ENCODE data around the gene INSL3. TPM values are rescaled to one million over a fixed set of nuclear protein-coding genes. Genes with fewer than 3 reads are reported as not detected.
A peak's percentile ranks its signal among the peaks of the same experiment; 100 is the strongest.

Gene INSL3
- total and polyA plus RNA-seq, 3 donors from 2014 or later = 39.0 to 1,477 (median 183) TPM

DNA sequence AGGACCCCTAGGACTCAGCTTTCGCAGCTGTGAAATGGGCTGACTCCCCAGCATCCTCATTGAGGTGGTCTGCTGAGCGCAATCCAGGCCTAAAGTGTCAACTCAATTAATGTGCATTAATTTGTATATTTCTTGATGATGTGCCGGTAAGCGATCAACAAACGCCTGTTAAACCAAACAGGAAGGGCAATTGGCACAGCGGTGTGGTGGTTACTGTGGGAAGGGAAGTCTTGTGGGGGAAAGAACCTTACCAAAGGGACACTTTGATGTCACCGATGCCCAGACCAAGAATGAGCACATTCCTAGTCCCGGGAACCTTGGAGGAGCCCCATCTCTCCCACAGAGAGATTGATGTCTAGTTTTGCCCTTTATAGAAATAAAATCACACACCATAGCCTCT, 24.8 kb upstream of the INSL3 start:
- DNase-seq = no peak
- no peak overlapping the region for H3K4me3 ChIP-seq
- no peaks in the 10 kb centered on the region for H3K36me3 ChIP-seq (ENCODE audit: low read depth, missing control alignments)
- peaks cover 42% of the 10 kb centered on the region for H3K4me1 ChIP-seq
- no peaks in the 10 kb centered on the region for H3K27me3 ChIP-seq
- H3K27ac ChIP-seq = no peak overlapping the region
- no peaks in the 10 kb centered on the region for H3K9me3 ChIP-seq
- WGBS, 2 donors = 84 to 91% methylated on average over 8 of the region's 8 CpGs
- no peak for TF ChIP-seq POLR2A (IDR thresholded peaks at IDR 0.05)
- TF ChIP-seq, protein P1, sequence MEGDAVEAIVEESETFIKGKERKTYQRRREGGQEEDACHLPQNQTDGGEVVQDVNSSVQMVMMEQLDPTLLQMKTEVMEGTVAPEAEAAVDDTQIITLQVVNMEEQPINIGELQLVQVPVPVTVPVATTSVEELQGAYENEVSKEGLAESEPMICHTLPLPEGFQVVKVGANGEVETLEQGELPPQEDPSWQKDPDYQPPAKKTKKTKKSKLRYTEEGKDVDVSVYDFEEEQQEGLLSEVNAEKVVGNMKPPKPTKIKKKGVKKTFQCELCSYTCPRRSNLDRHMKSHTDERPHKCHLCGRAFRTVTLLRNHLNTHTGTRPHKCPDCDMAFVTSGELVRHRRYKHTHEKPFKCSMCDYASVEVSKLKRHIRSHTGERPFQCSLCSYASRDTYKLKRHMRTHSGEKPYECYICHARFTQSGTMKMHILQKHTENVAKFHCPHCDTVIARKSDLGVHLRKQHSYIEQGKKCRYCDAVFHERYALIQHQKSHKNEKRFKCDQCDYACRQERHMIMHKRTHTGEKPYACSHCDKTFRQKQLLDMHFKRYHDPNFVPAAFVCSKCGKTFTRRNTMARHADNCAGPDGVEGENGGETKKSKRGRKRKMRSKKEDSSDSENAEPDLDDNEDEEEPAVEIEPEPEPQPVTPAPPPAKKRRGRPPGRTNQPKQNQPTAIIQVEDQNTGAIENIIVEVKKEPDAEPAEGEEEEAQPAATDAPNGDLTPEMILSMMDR (IDR thresholded peaks at IDR 0.05) = no peak
- intact Hi-C loops (cut with DNase I; ENCODE audit: low total_unique reads) = no loop called here

DNA sequence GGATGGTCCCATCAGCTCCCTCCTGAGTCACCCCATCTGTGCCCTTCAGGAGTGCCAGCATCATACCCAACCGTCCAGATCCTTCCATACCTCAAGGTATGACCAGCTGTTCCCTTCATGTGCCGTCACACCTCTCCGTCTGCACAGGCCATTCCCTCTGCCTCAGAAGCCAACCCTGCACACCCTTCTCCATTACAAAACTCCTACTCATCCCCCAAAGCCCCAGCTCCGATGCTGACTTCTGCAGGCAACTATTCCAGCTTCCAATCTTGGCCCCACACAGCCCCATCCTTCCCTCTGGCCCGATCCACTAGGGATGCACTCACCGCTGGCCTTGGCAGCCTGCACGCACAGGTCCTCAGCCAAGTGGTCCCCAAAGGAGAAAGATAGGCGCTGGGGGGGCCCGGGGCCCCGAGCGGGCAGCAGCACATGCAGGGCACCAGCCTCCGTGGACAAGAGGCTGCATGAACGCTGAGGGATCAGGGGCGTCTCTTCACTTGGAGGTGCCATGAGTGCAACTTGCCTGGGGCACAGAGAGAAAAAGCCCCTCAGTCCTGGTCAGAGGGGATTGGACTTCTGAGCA, 22.7 kb upstream of the INSL3 start:
- Histone ChIP-seq H3K4me1 (peaks cover 25% of the 10 kb centered on the region), H3K27me3 (no peaks in the 10 kb centered on the region), H3K4me3 (no peak overlapping the region), H3K36me3 (ENCODE audit: low read depth, missing control alignments) (no peaks in the 10 kb centered on the region), H3K9me3 (no peaks in the 10 kb centered on the region), H3K27ac (no peak overlapping the region)
- intact Hi-C loops (cut with DNase I; ENCODE audit: low total_unique reads) = no loop called here
- TF ChIP-seq, protein P1 (IDR thresholded peaks at IDR 0.05) = no peak
- no peak for TF ChIP-seq POLR2A (IDR thresholded peaks at IDR 0.05)
- no peak for DNase-seq
- 65 to 68% methylated on average over 10 to 14 of the region's 14 CpGs for WGBS, 2 donors

DNA sequence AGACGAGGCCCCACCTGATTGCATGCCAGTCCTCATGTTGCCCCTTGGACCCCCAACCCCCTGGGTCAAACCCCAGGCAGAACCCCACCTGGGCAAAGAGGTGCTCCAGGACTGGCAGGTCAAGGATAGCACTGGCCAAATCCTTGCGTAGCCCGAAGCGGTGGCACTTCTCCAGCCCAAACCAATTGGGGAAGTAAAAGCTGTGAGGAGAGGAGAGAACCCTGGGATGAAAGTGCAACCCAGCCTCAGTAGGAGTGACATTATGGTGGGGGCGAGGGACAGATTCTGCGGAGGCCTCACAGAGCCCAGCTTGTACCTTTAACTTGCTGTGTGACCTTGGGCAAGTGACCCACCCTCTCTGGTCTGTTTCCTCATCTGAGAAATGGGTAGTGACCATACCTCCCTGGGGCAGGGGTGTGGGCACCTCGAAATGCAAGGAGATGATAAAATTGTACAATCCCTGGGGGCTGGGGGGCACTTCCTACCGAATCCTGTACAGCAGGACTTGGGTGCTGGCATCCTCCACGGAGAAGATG, 22.0 kb upstream of the INSL3 start:
- intact Hi-C loops (cut with DNase I; ENCODE audit: low total_unique reads) = no loop called here
- Histone ChIP-seq H3K9me3 (no peaks in the 10 kb centered on the region), H3K4me3 (no peak overlapping the region), H3K4me1 (peaks cover 19% of the 10 kb centered on the region), H3K27me3 (no peaks in the 10 kb centered on the region), H3K27ac (peak overlapping the region; percentile 71 to 93), H3K36me3 (ENCODE audit: low read depth, missing control alignments) (no peaks in the 10 kb centered on the region)
- 73 to 78% methylated on average over 7 to 9 of the region's 9 CpGs for WGBS, 2 donors
- no peak for TF ChIP-seq POLR2A (IDR thresholded peaks at IDR 0.05)
- TF ChIP-seq, protein P1 (IDR thresholded peaks at IDR 0.05) = no peak
- no peak for DNase-seq

DNA sequence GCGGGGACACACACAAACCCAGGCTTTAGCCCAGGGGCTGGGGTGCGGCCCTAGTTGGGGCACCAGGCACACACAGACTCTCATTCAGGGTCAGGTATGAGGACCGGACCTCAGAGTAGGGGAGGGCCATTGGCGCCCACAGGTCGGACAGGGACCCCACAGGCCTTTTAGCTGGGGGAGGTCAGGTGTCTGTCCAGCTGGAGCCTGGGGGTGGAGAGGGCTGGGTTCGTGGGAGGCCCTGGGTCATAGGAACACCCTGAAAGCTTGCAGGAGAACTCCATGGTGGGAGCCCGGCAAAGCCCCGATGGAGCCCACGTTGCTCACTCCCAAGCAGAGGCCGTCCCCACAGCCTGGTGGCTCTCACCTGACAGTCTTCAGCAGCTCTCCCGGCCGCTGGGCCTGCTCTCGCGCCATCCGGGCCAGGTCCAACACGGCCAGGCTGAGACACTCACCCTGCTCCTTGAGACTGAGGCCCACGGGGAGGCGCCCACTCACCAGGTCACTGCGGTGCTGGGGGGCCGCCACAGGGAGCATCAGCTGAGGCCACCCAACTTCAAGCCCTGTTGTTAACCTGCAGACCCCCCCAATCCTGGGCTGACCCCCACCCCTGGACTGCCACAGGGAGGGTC, 21.5 kb upstream of the INSL3 start:
- no peaks in the 10 kb centered on the region for H3K36me3 ChIP-seq (ENCODE audit: low read depth, missing control alignments)
- peaks cover 13% of the 10 kb centered on the region for H3K4me1 ChIP-seq
- DNase-seq = no peak
- H3K9me3 ChIP-seq = no peaks in the 10 kb centered on the region
- whole genome bisulfite sequencing, 2 donors = 35 to 44% methylated on average over 13 to 19 of the region's 20 CpGs
- no peak for TF ChIP-seq POLR2A (IDR thresholded peaks at IDR 0.05)
- TF ChIP-seq, protein P1 (IDR thresholded peaks at IDR 0.05) = no peak
- peak overlapping the region; percentile 71 to 93 for H3K27ac ChIP-seq
- H3K27me3 ChIP-seq = no peaks in the 10 kb centered on the region
- intact Hi-C loops (cut with DNase I; ENCODE audit: low total_unique reads) = no loop called here
- peak overlapping the region; percentile 52 to 53 for H3K4me3 ChIP-seq
